ENCODE results near the gene TRAPPC1.

TRAPPC1 gene

DNA sequence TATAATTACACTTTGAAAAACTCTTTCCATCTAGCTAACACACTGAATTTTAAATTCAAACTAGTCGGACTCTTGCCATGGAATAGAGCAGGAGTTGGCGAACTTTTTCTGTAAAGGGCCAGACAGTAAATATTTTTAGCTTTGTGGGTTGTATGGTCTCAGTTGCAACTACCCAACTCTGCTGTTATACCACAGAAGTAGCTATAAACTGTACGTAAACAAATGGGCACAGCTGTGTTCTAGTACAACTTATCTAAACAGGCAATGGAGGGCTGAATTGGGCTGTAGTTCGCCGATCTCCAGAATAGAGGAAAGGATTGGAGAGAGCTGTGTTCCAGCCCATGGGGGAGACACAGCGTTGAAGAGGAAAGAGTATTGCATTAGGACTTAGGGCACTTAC, 9.0 kb upstream of the TRAPPC1 start:
- no peak for DNase-seq

DNA sequence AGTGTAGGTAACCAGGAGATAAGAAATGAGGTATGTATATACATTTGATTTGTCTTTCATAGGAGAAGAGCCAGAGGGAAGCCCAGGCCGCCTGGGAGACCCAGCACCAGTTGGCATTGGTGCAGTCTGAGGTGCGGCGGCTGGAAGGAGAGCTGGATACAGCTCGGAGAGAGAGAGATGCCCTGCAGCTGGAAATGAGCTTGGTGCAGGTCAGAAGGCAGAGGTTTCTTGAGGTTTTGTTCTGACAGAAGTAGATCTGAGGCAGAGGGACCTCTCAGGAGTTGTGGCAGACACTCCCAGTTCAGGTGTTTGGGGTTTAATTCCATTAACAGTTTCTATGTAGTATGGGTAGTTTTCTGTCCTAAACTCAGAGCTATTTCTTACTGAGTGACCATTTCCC, 8.3 kb upstream of the TRAPPC1 start:
- no peak for DNase-seq

- DNase-seq = no peak
These were observed 4.1 kb upstream of the TRAPPC1 start for GRCh38 chr17:7935859-7936258.

DNA sequence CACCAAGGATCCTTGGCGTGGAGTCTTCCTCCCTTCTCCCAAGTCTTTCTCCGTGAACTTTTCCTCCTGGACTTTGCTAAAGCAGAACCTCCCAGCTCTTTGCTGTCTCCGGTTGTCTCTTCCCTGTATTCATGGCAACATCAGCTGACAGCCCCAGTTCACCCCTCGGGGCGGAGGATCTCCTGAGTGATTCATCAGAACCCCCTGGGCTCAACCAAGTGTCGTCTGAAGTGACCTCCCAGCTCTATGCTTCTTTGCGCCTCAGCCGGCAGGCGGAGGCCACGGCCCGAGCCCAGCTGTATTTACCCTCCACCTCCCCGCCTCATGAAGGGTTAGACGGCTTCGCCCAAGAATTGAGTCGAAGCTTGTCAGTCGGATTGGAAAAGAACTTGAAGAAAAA, 1.2 kb upstream of the TRAPPC1 start:
- peak; percentile 73 for DNase-seq

DNA sequence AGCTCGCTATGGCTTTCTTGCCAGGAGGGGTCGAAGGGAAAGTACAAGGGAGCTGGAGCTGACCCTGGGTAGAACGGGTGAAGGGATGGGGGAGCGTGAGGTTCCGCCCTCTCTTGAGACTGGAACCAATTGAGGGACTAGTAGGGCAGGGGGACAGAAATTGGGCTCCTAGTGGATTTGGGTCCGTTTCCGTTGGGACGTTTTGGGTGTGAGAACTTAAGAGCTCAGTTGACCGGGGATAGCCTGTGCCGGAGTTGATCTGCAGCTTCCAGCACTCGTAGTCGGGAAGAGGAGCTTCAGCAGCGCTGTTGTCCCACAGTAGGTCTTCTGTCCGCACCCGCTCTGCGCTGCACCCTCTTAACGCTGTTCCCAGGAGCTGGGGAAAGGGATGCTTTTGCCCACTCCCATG, 741 bp upstream of the TRAPPC1 start:
- peak; percentile 13 for DNase-seq

GRCh38 chr17:7930841-7931631, 710 bp downstream of the TRAPPC1 start:
- DNase-seq = no peak

DNA sequence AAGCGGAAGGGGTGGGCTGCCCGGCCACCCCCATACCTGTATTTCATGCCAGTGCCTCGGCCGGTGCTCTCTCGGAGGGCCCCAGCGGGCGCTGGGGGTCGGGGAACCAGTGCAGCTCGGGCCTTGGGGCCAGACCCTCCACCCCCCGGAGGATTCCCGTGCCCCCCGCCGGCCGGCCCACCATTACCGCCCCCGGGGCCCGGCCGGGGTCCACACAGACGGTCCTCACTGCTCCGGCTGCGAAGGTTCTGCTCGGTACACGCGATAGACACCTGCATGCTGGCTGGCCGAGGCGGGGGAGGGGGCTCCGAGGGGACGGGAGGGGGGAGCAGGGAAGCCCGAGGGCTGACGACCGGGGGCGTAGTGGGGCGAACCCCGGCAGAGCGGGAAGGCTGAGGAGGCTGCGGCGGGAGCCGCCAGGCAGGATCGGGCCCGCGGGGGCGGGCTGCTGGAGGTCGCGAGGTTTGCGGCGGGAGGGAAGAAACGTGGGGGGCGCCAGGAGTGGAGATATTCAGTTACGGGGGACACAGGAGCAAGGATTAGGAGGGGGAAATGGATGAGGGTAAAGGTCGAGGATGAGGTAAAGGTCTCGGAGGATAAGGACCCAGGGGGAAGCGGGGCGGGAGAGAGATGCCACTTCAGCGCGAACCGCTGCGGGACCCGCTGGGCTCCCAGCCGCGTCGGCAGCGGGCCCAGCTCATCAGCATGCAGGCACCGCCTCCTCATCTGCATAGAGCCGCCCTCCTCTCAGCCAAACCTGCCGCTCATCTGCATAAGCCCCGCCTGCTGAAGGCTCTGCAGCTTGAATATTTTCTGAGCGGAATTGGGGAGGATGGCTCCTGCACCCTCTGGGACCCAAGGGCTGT, 2.4 kb downstream of the TRAPPC1 start, which contains the start of gene KCNAB3:
Gene KCNAB3 (minus strand): TSS at position 699 of the 866 bp plus-strand sequence. CDS start 421 bp downstream, at position 278.
- peak; percentile 79 for DNase-seq

GRCh38 chr17:7927596-7927995, 4.2 kb downstream of the TRAPPC1 start:
- DNase-seq = no peak

GRCh38 chr17:7922845-7923628, 8.7 kb downstream of the TRAPPC1 start:
- DNase-seq = peak; percentile 83

- DNase-seq = no peak
These were observed 9.4 kb downstream of the TRAPPC1 start for GRCh38 chr17:7922269-7922844.

DNA sequence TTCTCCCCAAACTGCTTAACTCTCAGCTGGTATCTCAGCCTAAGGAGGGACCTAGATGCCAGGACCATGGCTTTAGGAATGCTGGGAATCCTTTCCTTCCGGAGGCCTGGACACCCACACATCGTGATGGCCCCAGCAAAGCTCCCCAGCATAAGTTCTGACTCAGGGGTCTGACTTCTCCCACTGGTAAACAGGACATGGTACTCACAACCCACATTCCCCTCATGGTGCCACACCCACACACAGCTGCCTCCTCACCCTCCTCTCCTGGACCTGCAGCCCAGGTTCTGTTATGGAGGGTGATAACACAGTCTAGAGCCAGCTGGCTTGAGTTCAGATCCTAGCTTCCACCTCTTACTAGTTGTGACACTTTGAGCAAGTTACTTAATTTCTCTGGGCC, 14.9 kb downstream of the TRAPPC1 start:
- DNase-seq = peak; percentile 41

- no peak for DNase-seq
These were observed 15.4 kb downstream of the TRAPPC1 start for GRCh38 chr17:7916385-7916682.

DNA sequence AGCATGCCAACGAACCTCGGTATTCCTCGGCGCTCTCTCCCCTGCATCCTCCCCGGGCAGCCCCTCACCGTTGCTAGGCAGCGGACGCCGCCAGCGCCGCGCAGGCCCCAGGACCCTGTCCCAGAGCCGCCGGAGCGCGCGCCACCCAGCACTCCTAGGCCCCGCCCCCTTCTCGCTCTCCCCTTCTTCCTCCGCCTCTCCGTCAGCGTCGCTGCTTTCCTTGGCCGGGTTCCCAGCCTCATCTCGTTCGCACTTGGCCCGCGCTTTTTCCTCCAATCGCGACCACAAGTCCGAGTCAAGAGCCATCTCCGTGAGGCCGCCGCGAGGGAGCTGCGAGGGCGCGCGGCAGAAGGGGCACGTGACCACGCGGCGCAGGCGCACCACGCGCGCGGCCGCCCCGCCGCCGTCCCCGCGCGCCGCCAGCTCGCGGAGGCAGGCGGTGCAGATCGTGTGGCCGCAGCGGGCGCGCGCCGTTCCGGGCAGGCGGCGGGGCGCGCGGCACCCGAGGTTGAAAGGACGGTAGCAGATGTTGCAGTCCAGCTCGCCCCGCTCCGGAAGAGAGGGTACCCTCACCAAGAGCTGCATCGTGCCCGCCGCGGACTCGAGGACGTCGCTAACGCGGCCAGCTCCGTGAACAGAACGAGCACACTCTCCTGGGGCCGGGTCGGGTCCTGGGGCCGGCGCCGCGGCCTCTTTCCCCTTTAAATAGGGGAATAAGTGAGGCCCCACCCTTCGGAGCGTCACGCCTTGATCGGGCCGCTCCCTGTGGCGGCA, 15.9 kb downstream of the TRAPPC1 start, which contains the start of gene RNF227:
Gene RNF227 (minus strand): TSS at position 679 of the 774 bp plus-strand sequence. CDS start 94 bp downstream, at position 585.
- peak; percentile 98 for DNase-seq

DNA sequence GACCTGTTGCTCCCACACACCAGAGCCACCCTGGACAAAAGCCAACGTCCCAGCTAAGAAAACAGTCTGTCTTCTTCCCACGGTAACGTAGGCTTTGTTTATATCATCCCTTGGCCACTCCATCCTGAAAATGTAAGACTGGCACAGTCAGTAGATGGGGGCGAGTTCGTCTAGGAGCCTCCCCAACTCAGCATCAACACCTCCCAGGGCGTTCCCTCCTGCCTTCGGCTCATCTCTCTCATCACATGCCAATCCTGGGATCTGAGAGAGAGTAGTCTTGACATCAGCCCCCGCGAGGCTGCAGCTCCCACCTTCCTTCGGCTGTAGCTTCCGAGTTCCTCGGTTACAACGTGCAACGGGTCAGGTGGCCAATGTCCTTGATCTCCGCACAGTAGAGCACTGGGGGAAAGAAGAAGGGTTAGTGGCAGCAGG, 16.6 kb downstream of the TRAPPC1 start:
- no peak for DNase-seq

GRCh38 chr17:7912927-7913524, 18.7 kb downstream of the TRAPPC1 start:
- DNase-seq = peak; percentile 76

DNA sequence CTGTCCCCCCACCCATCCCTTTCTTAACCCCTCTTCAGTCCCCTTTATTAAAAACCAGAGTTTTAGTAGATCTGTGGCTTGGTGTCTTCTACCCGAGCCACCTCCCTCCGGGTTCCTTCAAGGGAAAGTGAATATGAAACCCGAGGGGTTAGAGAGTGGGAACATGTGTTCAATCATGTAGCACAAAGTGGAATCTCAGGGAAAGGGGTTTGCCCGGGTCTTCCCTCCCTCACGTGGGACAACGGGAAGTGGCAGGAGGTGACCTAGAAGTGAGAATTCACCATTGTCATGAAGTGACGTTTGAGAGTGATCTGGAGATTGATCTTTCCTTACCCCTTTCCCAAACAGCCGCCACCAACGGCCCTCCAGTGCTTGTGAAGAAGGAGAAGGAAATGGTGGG, 20.6 kb downstream of the TRAPPC1 start:
- no peak for DNase-seq

DNA sequence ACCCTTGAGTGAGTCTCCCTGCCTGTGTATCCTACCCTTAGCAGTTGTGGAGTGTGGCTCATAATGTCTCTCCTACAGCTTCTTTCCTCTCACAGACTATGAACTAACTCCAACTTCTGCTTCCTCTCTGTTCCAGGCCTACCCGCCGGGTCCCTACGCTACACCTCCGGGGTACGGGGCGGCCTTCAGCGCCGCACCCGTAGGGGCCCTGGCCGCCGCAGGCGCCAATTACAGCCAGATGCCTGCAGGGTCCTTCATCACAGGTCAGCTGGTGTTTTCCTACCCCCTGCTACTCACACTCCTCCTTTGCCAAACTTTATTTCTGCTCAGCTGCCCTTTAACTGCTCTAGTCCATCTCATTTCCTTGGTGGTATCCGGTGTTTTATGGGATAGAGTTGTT, 21.0 kb downstream of the TRAPPC1 start:
- DNase-seq = no peak

DNA sequence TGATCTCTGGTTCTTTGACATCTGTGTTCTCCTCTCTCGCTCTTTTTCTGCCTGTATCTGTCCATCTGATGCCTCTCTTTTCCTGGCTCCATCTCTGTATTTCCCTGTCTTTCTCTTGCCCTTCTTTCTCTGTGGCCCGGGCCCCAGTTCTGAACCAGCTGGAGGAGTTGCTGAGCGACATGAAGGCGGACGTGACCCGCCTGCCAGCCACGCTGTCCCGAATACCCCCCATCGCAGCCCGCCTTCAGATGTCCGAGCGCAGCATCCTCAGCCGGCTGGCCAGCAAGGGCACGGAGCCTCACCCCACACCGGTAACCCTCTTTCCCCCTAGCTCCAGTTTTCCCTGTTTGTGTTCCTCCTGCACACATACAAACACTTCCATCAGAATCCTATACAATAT, 21.5 kb downstream of the TRAPPC1 start:
- no peak for DNase-seq

- no peak for DNase-seq
These were observed 22.7 kb downstream of the TRAPPC1 start for GRCh38 chr17:7909089-7909488.

DNA sequence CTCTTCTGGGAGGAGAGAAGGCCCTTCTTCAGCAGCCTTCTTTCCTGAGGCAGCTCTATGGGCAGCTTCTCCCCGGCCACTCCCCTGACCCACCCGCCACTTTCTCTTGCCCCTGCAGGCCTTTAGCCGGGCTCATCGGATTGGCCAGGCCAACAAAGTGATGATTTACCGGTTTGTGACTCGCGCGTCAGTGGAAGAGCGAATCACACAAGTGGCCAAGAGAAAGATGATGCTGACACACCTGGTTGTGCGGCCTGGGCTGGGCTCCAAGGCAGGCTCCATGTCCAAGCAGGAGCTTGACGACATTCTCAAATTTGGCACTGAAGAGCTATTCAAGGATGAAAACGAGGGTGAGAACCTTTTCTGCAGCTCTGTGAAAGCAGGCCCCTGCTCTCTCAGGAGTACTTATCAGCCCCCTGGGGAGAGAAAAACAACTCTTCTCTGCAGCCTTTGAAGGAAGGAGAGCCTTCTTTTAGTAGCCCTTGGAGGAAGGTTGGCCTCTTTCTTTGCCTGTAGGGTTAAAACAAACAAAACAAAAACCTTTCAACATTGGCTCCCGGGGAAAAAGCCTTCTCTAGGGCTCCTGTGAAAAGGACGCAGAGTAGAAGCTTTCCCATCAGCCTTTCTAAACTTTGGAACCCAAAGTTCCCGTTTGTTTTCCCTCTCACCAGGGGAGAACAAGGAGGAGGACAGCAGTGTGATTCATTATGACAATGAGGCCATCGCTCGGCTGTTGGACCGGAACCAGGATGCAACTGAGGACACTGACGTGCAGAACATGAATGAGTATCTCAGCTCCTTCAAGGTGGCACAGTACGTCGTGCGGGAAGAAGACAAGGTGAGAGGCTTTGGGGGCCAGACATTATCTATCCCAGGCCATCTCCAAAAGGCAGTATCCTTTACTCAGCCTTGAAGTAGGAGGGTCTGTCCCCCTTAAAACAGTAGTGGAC, 28.3 kb downstream of the TRAPPC1 start:
- DNase-seq = no peak

Measured in fibroblast of skin of scalp (primary cell).